GM12874 (cell line): ENCODE measurements around the gene GRID1.

Experiments used
- TF ChIP-seq, protein P1 (sequence below): IDR thresholded peaks from 2 replicates; pipeline ENCODE4 v1.5.1; 2011; ENCODE audit warnings: low read depth, mild to moderate bottlenecking, control low read depth, low read length, moderate library complexity; ENCODE audit not compliant: insufficient read depth

The GRID1 gene

GRCh38 chr10:86410542-86411124 is 44.0 kb upstream of the GRID1 start:
- TF ChIP-seq, protein P1, sequence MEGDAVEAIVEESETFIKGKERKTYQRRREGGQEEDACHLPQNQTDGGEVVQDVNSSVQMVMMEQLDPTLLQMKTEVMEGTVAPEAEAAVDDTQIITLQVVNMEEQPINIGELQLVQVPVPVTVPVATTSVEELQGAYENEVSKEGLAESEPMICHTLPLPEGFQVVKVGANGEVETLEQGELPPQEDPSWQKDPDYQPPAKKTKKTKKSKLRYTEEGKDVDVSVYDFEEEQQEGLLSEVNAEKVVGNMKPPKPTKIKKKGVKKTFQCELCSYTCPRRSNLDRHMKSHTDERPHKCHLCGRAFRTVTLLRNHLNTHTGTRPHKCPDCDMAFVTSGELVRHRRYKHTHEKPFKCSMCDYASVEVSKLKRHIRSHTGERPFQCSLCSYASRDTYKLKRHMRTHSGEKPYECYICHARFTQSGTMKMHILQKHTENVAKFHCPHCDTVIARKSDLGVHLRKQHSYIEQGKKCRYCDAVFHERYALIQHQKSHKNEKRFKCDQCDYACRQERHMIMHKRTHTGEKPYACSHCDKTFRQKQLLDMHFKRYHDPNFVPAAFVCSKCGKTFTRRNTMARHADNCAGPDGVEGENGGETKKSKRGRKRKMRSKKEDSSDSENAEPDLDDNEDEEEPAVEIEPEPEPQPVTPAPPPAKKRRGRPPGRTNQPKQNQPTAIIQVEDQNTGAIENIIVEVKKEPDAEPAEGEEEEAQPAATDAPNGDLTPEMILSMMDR, result no peak

DNA sequence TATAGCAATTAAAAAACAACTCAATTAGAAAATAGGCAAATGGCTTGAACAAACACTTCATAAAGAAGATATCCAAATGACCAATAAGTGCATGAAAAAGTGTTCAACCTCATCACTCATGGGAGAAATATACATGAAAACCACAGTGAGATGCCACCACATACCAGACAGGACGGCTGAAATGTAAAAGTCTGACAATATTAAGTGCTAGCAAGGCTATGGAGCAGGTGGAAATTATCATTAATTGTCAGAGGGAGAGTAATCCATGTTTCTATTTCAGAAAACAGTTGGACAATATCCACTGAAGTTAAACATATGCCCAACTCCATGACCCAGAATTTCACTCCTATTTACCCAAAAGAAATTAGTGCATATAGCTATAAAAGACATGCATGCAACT is 42.6 kb upstream of the GRID1 start:
- TF ChIP-seq, protein P1, result no peak

- TF ChIP-seq, protein P1, result no peak
Observed at GRCh38 chr10:86403183-86403797, 36.7 kb upstream of the GRID1 start.

- TF ChIP-seq, protein P1, result no peak
Observed at GRCh38 chr10:86402283-86402941, 35.8 kb upstream of the GRID1 start.

DNA sequence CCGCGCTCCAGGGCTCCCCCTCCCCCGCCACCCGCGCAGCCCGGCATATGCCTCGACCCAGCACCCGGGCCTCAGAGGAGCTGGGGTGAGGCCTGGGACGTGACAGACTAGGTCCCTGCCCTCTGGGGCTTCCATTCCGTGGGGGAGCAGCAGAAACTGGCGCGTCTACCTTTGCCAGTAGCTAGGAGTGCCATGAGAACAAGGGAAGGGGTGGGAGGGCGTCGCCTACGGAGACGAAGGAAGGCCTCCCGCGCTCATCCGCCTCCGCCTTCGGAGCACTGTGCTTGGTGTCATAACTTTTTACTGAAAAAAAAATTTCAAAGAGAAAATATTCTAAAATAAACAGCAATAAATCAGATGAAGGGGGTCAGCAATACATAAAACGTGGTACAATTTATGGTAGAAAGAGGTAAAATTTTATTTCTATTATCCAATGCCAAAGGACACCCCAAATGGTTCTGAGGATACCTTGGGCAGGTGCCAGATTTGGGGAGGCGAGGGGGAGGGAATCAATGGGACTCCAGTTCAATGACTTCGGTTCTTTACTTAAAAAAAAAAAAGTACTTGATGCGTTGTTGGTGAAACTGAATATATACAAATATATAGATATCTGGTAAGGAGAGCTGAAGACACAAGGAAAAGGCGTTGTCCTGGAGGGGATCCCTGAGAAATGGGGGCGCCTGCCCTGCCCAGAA is 35.1 kb upstream of the GRID1 start:
- TF ChIP-seq, protein P1, result no peak

GRCh38 chr10:86400705-86401587 is 34.4 kb upstream of the GRID1 start:
- TF ChIP-seq, protein P1, result no peak
